ENCODE measurements around the gene MED15. TPM values are rescaled to one million over a fixed set of nuclear protein-coding genes. Genes with fewer than 3 reads are reported as not detected.
"Not testable (repeated sequence)": the region's sequence is repeated elsewhere in the genome, so short reads cannot be mapped to it uniquely, and the experiment has no call there.

The MED15 gene
- total RNA-seq, 1 donor from 2014 or later, result 11.4 TPM

GRCh38 chr22:20479612-20480196 lies 27.7 kb upstream of the MED15 start:
- H3K27ac Mint-ChIP-seq, result no peak overlapping the region
- Histone ChIP-seq H3K9me3 (ENCODE audit: low read depth) (no peaks in the 10 kb centered on the region), H4K20me1 (ENCODE audit: low read depth) (no peaks in the 10 kb centered on the region), H3K79me2 (ENCODE audit: low read depth) (no peaks in the 10 kb centered on the region), H3K4me3 (no peak overlapping the region), H3F3A (ENCODE audit: low read depth) (no peaks in the 10 kb centered on the region), H3K27me3 (no peaks in the 10 kb centered on the region), H3K4me2 (no peak overlapping the region), H3K36me3 (no peaks in the 10 kb centered on the region), H3K27ac (no peak overlapping the region), H3K9ac (no peak overlapping the region), H3K4me1 (no peaks in the 10 kb centered on the region), H2AFZ (replicated peaks) (no peak overlapping the region)
- H3K9me3 Mint-ChIP-seq, result peaks cover 17% of the 10 kb centered on the region
- H3K4me1 Mint-ChIP-seq, result no peaks in the 10 kb centered on the region
- DNase-seq (ENCODE audit: low spot score), result no peak
- no peak for TF ChIP-seq EZH2 (IDR thresholded peaks at IDR 0.05)
- TF ChIP-seq CTCF (IDR thresholded peaks at IDR 0.05), result no peak
- TF ChIP-seq EZH2phosphoT487 (IDR thresholded peaks at IDR 0.05), result no peak
- H3K27me3 Mint-ChIP-seq (ENCODE audit: insufficient read depth, low read depth), result peaks cover 3% of the 10 kb centered on the region
- H3K36me3 Mint-ChIP-seq, result peaks cover 35% of the 10 kb centered on the region
- no peak overlapping the region for H3K4me3 Mint-ChIP-seq

- H3K4me3 Mint-ChIP-seq; H3K4me1 Mint-ChIP-seq; H3K9ac ChIP-seq; H3K36me3 ChIP-seq; H4K20me1 ChIP-seq (ENCODE audit: low read depth); DNase-seq (ENCODE audit: low spot score); H3K79me2 ChIP-seq (ENCODE audit: low read depth); H3K9me3 ChIP-seq (ENCODE audit: low read depth); H3K27ac Mint-ChIP-seq; H3K4me1 ChIP-seq; H3K27ac ChIP-seq; H3K4me2 ChIP-seq; H2AFZ ChIP-seq (replicated peaks); H3K4me3 ChIP-seq; H3F3A ChIP-seq (ENCODE audit: low read depth); H3K27me3 ChIP-seq; H3K27me3 Mint-ChIP-seq (ENCODE audit: insufficient read depth, low read depth): not testable (repeated sequence)
- peaks cover 11% of the 10 kb centered on the region for H3K9me3 Mint-ChIP-seq
- peaks cover 39% of the 10 kb centered on the region for H3K36me3 Mint-ChIP-seq
These were observed 24.3 kb upstream of the MED15 start for GRCh38 chr22:20483143-20483506.

GRCh38 chr22:20483771-20484170 lies 23.6 kb upstream of the MED15 start:
- H3K27me3 ChIP-seq, result no peaks in the 10 kb centered on the region
- H3K9me3 Mint-ChIP-seq, result peaks cover 11% of the 10 kb centered on the region
- H2AFZ ChIP-seq (replicated peaks), result no peak overlapping the region
- H3K4me3 ChIP-seq, result no peak overlapping the region
- H3K79me2 ChIP-seq (ENCODE audit: low read depth), result no peaks in the 10 kb centered on the region
- no peak overlapping the region for H3K9ac ChIP-seq
- no peak overlapping the region for H3K4me3 Mint-ChIP-seq
- no peak overlapping the region for H3K4me2 ChIP-seq
- H3K4me1 Mint-ChIP-seq, result peaks cover 2% of the 10 kb centered on the region
- no peaks in the 10 kb centered on the region for H3F3A ChIP-seq (ENCODE audit: low read depth)
- peaks cover 12% of the 10 kb centered on the region for H4K20me1 ChIP-seq (ENCODE audit: low read depth)
- no peak for DNase-seq (ENCODE audit: low spot score)
- H3K36me3 ChIP-seq, result no peaks in the 10 kb centered on the region
- no peaks in the 10 kb centered on the region for H3K9me3 ChIP-seq (ENCODE audit: low read depth)
- H3K27ac Mint-ChIP-seq, result no peak overlapping the region
- TF ChIP-seq EZH2phosphoT487 (IDR thresholded peaks at IDR 0.05) (no peak), EZH2 (IDR thresholded peaks at IDR 0.05) (no peak), CTCF (IDR thresholded peaks at IDR 0.05) (no peak)
- H3K27ac ChIP-seq, result no peak overlapping the region
- H3K4me1 ChIP-seq, result no peaks in the 10 kb centered on the region
- H3K36me3 Mint-ChIP-seq, result peaks cover 42% of the 10 kb centered on the region
- H3K27me3 Mint-ChIP-seq (ENCODE audit: insufficient read depth, low read depth), result peaks cover 3% of the 10 kb centered on the region

GRCh38 chr22:20484948-20485683 lies 22.3 kb upstream of the MED15 start:
- Histone ChIP-seq H3K9ac (no peak overlapping the region), H3K27me3 (no peaks in the 10 kb centered on the region), H3F3A (ENCODE audit: low read depth) (no peaks in the 10 kb centered on the region), H4K20me1 (ENCODE audit: low read depth) (peaks cover 26% of the 10 kb centered on the region), H3K4me3 (no peak overlapping the region), H3K79me2 (ENCODE audit: low read depth) (no peaks in the 10 kb centered on the region), H3K36me3 (no peaks in the 10 kb centered on the region), H3K4me2 (no peak overlapping the region), H3K4me1 (no peaks in the 10 kb centered on the region), H3K27ac (no peak overlapping the region), H3K9me3 (ENCODE audit: low read depth) (no peaks in the 10 kb centered on the region), H2AFZ (replicated peaks) (no peak overlapping the region)
- no peak for DNase-seq (ENCODE audit: low spot score)
- peaks cover 9% of the 10 kb centered on the region for H3K4me1 Mint-ChIP-seq
- H3K9me3 Mint-ChIP-seq, result peaks cover 8% of the 10 kb centered on the region
- peaks cover 4% of the 10 kb centered on the region for H3K27me3 Mint-ChIP-seq (ENCODE audit: insufficient read depth, low read depth)
- no peak overlapping the region for H3K4me3 Mint-ChIP-seq
- no peak overlapping the region for H3K27ac Mint-ChIP-seq
- TF ChIP-seq EZH2 (IDR thresholded peaks at IDR 0.05), result no peak
- no peak for TF ChIP-seq CTCF (IDR thresholded peaks at IDR 0.05)
- TF ChIP-seq EZH2phosphoT487 (IDR thresholded peaks at IDR 0.05), result no peak
- H3K36me3 Mint-ChIP-seq, result peaks cover 40% of the 10 kb centered on the region

All from neural progenitor cell (in vitro differentiated cells).